HK-2 (cell line): ENCODE measurements around the gene CHST6.
"Not testable (repeated sequence)": the region's sequence is repeated elsewhere in the genome, so short reads cannot be mapped to it uniquely, and the experiment has no call there.

Experiments
- DNase-seq: peaks from one replicate; pipeline ENCODE4 v3.0.0-alpha.2; 2018; ENCODE audit not compliant: unreplicated experiment

Gene CHST6

GRCh38 chr16:75433732-75434413 is 61.4 kb downstream of the CHST6 start:
- DNase-seq: peak; percentile 49

GRCh38 chr16:75432828-75433731 is 62.2 kb downstream of the CHST6 start, which contains the start of gene CFDP1:
Gene CFDP1 (minus strand): TSS chr16:75433503. CDS start chr16:75433352, 151 bp downstream.
- peak; percentile 94 for DNase-seq

GRCh38 chr16:75429621-75430403 is 65.4 kb downstream of the CHST6 start:
- no peak for DNase-seq

- DNase-seq: not testable (repeated sequence)
These were observed 68.7 kb downstream of the CHST6 start for GRCh38 chr16:75426524-75426923.

- DNase-seq: not testable (repeated sequence)
These were observed 71.0 kb downstream of the CHST6 start for GRCh38 chr16:75424105-75424762.

- DNase-seq: no peak
These were observed 71.5 kb downstream of the CHST6 start for GRCh38 chr16:75423723-75424104.
